ENCODE data around the gene ARG2.
"Not testable (repeated sequence)": the region's sequence is repeated elsewhere in the genome, so short reads cannot be mapped to it uniquely, and the experiment has no call there.

ARG2 gene

DNA sequence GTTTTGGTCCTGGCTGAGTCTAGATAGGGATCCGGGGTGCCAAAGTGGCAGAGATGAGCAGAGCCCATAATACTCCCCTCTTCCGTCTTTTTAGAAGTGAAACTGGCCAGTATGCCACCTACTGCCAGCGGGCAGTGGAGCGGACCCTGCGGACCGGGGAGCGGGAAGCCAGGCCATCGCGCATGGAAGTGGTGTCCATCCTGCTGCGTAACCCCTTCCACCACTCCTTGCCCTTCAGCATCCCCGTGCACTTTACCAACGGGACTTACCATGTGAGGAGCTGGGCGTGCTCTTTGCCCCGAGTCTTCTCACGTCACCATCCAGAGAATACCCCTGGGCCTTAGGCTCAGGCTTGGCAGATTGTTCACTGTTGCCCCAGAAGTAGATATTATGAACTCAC, 40.7 kb upstream of the ARG2 start:
- no peak for ATAC-seq (replicated peaks)
- H3K27ac Mint-ChIP-seq, result no peak overlapping the region
- H3K9me3 Mint-ChIP-seq, result no peaks in the 10 kb centered on the region
- no peak for DNase-seq
- H3K36me3 Mint-ChIP-seq (ENCODE audit: insufficient read depth), result peaks cover 2% of the 10 kb centered on the region
- H3K27me3 Mint-ChIP-seq, result peaks cover 0 to 7% of the 10 kb centered on the region in 2 donors
- H3K4me1 Mint-ChIP-seq (ENCODE audit: low read depth in 2 of 2), result no peaks in the 10 kb centered on the region
- H3K4me3 Mint-ChIP-seq, result no peak overlapping the region

DNA sequence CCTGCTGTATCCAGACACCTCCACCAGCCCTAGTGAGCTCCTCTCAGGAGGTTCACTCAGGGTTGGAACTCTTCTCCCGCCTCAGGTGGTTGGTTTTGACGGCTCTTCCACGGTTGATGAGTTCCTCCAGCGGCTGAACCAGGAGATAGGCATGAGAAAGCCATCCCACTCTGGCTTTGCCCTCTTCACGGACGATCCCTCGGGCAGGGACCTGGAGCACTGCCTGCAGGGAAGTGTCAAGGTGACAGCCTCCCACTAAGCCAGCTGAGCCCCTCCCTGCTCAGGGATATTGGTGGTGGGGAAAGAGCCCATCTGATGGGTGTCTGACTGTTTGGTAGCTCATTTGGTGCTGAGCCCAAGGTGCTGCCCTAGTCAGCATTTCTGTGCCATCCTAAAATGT, 40.1 kb upstream of the ARG2 start:
- no peaks in the 10 kb centered on the region for H3K9me3 Mint-ChIP-seq
- DNase-seq (no peak), ATAC-seq (replicated peaks) (no peak)
- H3K4me3 Mint-ChIP-seq, result no peak overlapping the region
- peaks cover 0 to 7% of the 10 kb centered on the region in 2 donors for H3K27me3 Mint-ChIP-seq
- no peak overlapping the region for H3K27ac Mint-ChIP-seq
- peaks cover 2% of the 10 kb centered on the region for H3K36me3 Mint-ChIP-seq (ENCODE audit: insufficient read depth)
- no peaks in the 10 kb centered on the region for H3K4me1 Mint-ChIP-seq (ENCODE audit: low read depth in 2 of 2)

DNA sequence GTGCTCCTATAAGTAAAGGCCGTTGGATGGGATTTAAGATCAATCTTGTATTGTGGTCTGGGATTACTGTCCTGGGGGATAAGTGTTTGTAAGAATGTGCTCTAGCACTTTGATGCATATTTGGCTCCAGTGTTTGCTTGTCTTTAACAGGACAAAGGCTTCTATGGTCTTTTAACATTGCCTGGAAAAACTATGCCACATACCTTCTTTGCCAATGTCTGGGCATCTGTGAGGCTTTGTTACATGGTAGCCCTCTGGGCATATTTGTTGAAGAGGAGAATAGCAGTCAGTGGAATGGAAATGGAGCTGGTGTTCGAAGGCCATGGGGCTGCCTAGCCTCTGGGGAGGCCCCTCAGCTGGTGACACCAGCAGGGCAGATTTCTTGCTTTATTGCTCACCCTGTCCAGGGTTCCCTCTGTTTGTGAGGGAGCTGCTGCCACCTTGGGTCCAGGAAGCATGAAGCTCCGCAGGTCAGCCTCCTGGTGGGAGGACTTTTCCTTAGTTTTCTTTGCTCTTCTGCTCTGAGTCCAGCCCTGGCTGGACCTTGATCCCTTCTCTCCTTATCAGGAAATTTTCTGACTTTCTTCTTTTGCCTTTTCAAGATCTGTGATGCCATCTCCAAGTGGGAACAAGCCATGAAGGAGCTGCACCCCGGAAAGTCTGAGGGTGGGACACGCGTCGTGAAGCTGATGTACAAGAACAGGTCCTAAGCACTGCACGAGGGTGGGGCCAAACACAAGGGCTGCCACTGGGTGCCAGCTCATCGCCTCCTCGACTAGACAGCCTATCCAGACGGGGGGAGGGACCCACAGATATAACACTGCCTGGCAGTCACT, 39.2 kb upstream of the ARG2 start:
- peaks cover 0 to 4% of the 10 kb centered on the region in 2 donors for H3K27me3 Mint-ChIP-seq
- DNase-seq (no peak), ATAC-seq (replicated peaks) (no peak)
- no peak overlapping the region for H3K27ac Mint-ChIP-seq
- no peak overlapping the region for H3K4me3 Mint-ChIP-seq
- peaks cover 2% of the 10 kb centered on the region for H3K36me3 Mint-ChIP-seq (ENCODE audit: insufficient read depth)
- H3K4me1 Mint-ChIP-seq (ENCODE audit: low read depth in 2 of 2), result no peaks in the 10 kb centered on the region
- H3K9me3 Mint-ChIP-seq, result no peaks in the 10 kb centered on the region

DNA sequence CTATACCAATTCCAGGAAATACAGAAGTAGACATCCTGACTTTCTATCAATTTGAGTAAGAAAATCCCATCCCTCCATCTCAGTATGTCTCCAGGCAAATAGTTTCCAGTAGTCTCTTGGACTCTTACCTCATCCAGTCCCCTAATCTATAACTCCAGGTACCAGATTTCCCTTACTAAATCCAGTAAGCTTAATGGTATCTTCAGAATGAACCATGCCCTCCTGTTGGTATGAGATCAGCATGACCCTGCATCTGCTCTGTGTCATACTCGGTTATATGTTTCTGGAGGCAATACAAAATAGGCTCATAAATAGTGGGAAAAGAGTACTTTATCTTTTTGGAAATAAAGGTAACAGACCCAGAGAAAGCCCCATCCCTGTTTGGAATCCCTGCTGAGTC, 38.1 kb upstream of the ARG2 start:
- no peak overlapping the region for H3K27ac Mint-ChIP-seq
- no peak overlapping the region for H3K4me3 Mint-ChIP-seq
- no peak for DNase-seq
- ATAC-seq (replicated peaks), result no peak
- no peaks in the 10 kb centered on the region for H3K9me3 Mint-ChIP-seq
- peaks cover 5% of the 10 kb centered on the region for H3K36me3 Mint-ChIP-seq (ENCODE audit: insufficient read depth)
- peaks cover 0 to 2% of the 10 kb centered on the region in 2 donors for H3K4me1 Mint-ChIP-seq (ENCODE audit: low read depth in 2 of 2)
- H3K27me3 Mint-ChIP-seq, result no peaks in the 10 kb centered on the region

DNA sequence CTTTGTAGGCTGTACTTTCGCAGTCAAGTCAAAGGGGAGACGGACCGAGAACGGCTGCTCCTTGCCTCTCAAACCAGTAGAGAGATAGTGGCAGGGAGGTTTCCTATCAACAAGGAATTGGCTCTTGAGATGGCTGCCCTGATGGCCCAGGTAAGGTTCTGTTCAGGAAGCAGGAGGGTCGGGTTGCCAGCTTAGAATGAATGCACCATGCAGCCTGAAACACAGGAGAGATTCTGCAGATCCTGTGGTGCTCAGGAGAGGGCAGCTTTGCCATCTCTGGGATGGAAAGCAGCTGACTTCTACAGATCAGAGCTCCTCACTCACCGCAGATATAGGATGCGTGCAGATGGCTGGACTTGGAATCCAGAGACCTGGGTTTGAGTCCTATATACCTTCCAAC, 37.7 kb upstream of the ARG2 start:
- no peak overlapping the region for H3K27ac Mint-ChIP-seq
- H3K9me3 Mint-ChIP-seq, result no peaks in the 10 kb centered on the region
- no peaks in the 10 kb centered on the region for H3K27me3 Mint-ChIP-seq
- peaks cover 0 to 2% of the 10 kb centered on the region in 2 donors for H3K4me1 Mint-ChIP-seq (ENCODE audit: low read depth in 2 of 2)
- peaks cover 4% of the 10 kb centered on the region for H3K36me3 Mint-ChIP-seq (ENCODE audit: insufficient read depth)
- no peak overlapping the region for H3K4me3 Mint-ChIP-seq
- no peak for ATAC-seq (replicated peaks)
- DNase-seq, result no peak

DNA sequence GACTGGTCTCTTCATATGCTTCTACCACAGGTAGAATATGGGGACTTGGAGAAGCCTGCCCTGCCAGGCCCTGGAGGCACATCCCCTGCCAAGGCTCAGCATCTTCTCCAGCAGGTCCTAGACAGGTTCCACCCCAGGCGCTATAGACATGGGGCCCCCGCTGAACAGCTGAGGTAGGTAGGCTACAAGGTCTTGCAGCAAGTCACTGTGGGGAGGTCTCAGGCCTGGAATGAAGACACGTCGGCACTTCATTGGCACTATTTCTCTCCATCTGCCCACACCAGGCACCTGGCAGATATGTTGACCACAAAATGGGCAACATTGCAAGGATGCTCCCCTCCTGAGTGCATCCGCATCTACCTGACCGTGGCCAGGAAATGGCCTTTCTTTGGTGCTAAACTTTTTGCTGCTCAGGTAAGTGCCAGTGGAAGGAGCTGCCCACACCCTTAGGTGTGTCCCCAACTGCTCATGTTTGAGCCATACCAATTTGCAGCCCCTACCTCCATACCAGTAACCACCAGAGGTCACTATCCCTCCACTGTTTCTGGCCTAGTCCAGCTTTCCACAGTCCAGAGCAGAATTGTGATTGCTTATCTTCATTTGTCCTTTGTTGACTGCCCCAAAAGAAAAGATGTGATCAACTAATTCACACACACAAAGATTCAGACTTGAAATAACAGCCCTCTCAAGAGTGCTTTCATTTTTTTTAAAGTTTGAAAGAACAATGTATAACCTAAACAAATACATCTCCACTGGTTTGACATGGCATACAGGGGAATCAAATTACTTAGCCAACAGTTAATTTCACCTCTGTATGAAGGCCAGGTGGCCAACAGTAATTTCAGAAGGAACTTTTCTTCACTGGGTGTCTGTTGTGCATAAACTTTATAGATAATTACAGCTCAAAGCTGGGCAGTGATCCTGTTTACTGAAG, 35.7 kb upstream of the ARG2 start:
- H3K36me3 Mint-ChIP-seq (ENCODE audit: insufficient read depth), result peaks cover 3% of the 10 kb centered on the region
- H3K27ac Mint-ChIP-seq, result no peak overlapping the region
- peak; percentile 68 for ATAC-seq (replicated peaks)
- peaks cover 0 to 2% of the 10 kb centered on the region in 2 donors for H3K4me1 Mint-ChIP-seq (ENCODE audit: low read depth in 2 of 2)
- no peaks in the 10 kb centered on the region for H3K9me3 Mint-ChIP-seq
- H3K27me3 Mint-ChIP-seq, result no peaks in the 10 kb centered on the region
- peak; percentile 17 to 28 (median 22) for DNase-seq
- H3K4me3 Mint-ChIP-seq, result no peak overlapping the region

DNA sequence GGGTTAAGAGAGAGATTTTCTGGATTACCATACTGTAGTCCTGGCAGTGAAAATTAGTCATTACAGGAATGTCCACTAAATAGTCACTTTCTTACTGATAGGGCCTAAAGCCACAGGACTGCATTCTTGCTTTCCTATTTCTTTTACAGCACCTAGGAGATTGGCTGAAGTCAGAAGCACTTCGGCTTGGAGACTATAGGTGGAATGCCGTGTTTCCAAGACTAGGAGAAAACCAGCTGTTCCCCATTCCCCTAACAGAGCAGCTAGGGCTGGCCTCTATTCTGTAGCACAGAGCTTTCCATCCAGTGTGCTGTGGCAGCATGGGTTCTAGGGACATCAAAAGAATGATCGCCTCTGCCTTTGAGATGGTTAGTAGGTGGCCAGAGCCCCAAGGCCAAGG, 34.7 kb upstream of the ARG2 start:
- H3K4me3 Mint-ChIP-seq, result no peak overlapping the region
- H3K36me3 Mint-ChIP-seq (ENCODE audit: insufficient read depth), result peaks cover 8% of the 10 kb centered on the region
- H3K27me3 Mint-ChIP-seq, result no peaks in the 10 kb centered on the region
- H3K9me3 Mint-ChIP-seq, result no peaks in the 10 kb centered on the region
- peaks cover 0 to 2% of the 10 kb centered on the region in 2 donors for H3K4me1 Mint-ChIP-seq (ENCODE audit: low read depth in 2 of 2)
- DNase-seq (no peak), ATAC-seq (replicated peaks) (no peak)
- H3K27ac Mint-ChIP-seq, result no peak overlapping the region

DNA sequence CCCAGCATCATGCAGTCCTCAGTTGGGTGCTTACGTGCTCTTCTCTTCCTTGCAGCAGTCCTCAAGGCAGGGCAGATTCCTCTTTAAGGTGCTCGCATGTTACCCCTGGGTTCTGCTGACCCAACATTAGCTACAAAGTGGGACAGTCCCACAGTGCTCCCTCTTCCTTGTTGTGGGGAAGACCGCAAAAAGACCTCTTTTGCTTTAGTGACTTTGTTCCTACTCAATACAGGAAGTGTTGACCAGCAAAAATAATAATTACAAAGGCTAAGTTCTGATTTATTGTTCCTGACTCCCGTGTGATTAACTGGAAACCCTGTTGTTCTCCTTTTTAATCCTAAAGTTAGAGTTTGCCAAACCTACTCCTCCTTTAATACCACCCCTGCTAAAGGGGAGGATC, 33.4 kb upstream of the ARG2 start:
- no peaks in the 10 kb centered on the region for H3K9me3 Mint-ChIP-seq
- ATAC-seq (replicated peaks) (no peak), DNase-seq (no peak)
- peaks cover 0 to 2% of the 10 kb centered on the region in 2 donors for H3K4me1 Mint-ChIP-seq (ENCODE audit: low read depth in 2 of 2)
- peaks cover 16% of the 10 kb centered on the region for H3K36me3 Mint-ChIP-seq (ENCODE audit: insufficient read depth)
- H3K27me3 Mint-ChIP-seq, result no peaks in the 10 kb centered on the region
- no peak overlapping the region for H3K4me3 Mint-ChIP-seq
- H3K27ac Mint-ChIP-seq, result no peak overlapping the region

DNA sequence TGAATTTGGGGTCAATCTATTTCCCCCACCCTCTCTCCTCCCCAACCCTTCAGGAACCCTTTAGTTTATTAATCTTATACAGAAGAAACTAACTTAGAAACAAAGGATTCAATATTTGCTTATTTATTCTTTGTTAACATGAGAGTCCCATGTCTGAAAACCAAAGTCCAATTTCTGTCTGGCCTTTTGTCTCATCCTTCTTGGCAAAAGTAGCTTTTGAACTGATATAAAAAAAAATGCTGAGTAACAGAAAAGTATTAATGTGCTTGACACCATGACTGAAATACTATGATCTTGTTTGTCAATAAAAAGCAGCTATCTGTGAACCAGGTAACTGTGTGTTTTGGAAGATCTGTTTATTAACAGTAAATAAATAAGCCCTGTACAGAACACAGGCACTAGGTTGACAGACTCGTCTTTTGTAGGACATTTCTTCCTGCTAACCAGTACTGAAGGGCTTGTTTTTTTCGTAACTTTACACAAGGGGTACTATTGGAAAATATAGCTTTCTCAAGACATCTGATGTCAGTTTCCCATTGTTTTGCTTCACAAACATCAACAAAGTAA, 30.4 kb upstream of the ARG2 start:
- ATAC-seq (replicated peaks) (no peak), DNase-seq (no peak)
- Mint-ChIP-seq H3K27me3 (no peaks in the 10 kb centered on the region), H3K4me1 (ENCODE audit: low read depth in 2 of 2) (peaks cover 0 to 4% of the 10 kb centered on the region in 2 donors), H3K4me3 (no peak overlapping the region), H3K9me3 (no peaks in the 10 kb centered on the region), H3K36me3 (ENCODE audit: insufficient read depth) (peaks cover 36% of the 10 kb centered on the region), H3K27ac (no peak overlapping the region)

DNA sequence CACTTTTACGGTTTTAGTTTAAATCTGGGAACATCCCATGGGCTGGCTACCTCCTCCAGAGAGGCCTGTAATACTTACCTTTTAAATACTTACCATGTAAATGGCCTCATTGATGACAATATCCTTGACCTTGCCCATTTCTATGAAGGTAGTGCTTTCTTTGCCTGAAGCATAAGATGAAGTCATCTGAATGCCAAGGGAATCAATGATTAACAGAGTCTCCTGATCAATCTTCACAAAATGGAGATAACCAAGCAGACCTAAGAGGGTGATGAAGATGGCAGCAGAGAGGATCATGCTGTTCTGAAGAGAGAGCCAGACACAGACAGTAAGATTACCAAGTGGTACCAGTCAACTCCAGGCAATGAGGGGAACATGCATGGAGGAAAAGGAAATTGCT, 26.1 kb upstream of the ARG2 start:
- Mint-ChIP-seq H3K36me3 (ENCODE audit: insufficient read depth) (peaks cover 36% of the 10 kb centered on the region), H3K4me1 (ENCODE audit: low read depth in 2 of 2) (peaks cover 8 to 18% of the 10 kb centered on the region in 2 donors)
- not testable (repeated sequence) for H3K9me3 Mint-ChIP-seq; DNase-seq; H3K4me3 Mint-ChIP-seq; H3K27ac Mint-ChIP-seq; H3K27me3 Mint-ChIP-seq; ATAC-seq (replicated peaks)

DNA sequence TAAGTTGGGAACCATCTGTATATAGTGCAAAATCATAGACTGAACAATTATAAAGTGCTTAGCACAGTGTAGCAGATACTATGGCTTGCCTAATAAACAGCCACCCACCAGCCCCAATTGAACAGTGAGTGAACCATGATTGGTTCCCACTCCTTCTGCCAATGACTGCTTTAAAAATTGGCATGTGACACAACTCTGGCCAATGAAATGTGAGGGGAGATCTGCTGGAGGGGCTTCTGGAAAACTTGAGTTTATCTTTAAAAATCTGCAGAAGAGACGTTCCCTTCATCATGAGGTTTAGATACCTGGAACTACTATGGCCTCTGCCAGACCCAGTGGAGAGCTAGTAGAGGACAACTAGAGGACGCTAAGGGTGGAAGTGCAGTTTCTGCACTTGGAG, 24.3 kb upstream of the ARG2 start:
- ATAC-seq (replicated peaks), result no peak
- H3K4me1 Mint-ChIP-seq (ENCODE audit: low read depth in 2 of 2), result peaks cover 21 to 33% of the 10 kb centered on the region in 2 donors
- H3K27ac Mint-ChIP-seq, result no peak overlapping the region
- H3K36me3 Mint-ChIP-seq (ENCODE audit: insufficient read depth), result peaks cover 36% of the 10 kb centered on the region
- DNase-seq, result no peak
- no peaks in the 10 kb centered on the region for H3K9me3 Mint-ChIP-seq
- no peaks in the 10 kb centered on the region for H3K27me3 Mint-ChIP-seq
- no peak overlapping the region for H3K4me3 Mint-ChIP-seq

DNA sequence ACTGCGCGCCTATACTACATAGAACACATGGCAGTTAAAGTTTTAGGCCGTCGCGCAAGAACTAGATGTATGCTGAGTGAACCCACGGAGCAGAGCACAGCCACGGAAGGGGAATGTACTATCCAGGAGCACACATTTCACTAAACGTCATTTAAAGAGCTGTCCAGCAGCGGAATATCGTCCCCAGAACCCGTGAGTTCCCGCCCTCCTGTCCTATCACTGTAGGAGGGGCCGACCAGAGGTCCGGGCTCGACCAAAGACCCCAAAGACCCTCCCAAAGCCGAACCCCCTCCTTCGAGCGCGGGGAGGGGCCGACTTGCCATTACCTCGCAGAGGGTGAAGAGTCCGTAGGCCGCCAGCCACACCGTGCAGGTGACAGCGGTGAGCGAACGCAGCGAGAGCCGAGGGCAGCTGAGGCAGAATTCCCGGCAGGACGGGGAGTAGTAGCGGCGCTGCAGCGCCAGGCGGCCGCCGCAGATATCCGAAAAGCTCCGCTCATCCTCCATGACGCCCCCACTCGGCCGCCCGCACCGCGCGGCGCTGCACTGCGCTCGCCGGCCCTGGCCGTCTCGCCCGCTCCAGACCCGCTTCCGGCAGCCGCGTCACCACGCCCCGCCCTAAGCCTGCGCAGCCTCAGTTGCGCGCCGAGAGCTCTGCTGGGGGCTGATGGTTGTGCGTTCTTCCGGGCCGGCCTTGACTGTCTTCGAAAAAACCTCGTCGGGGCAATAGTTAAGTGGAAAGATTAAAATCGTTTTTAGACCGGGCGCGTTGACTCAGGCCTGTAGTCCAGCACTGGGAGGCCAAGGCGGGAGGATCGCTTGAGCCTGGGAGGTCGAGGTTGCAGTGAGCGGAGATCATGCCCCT, 19.8 kb upstream of the ARG2 start, which contains the start of gene PIGH:
Gene PIGH (minus strand): TSS at position 571 of the 864 bp plus-strand sequence. CDS start 65 bp downstream, at position 506.
- Mint-ChIP-seq H3K4me1 (ENCODE audit: low read depth in 2 of 2) (peaks cover 19 to 33% of the 10 kb centered on the region in 2 donors), H3K9me3 (no peaks in the 10 kb centered on the region), H3K27me3 (no peaks in the 10 kb centered on the region), H3K36me3 (ENCODE audit: insufficient read depth) (peaks cover 13% of the 10 kb centered on the region), H3K4me3 (peak within 1 kb of the TSS; percentile 94 to 97), H3K27ac (peak within 1 kb of the TSS; percentile 94 to 97)
- peak; percentile 95 to 97 (median 96) for DNase-seq
- peak; percentile 95 for ATAC-seq (replicated peaks)

Data from effector memory CD8-positive, alpha-beta T cell (primary cell).